BE2C (cell line): ENCODE results near the gene TRIM37.

Experiments used
- DNase-seq: peaks from one replicate; pipeline ENCODE4 v3.0.0-alpha.2; 2020
- H3K27me3 ChIP-seq: fragments of 250-450 bp; sonication (Bioruptor Pico); 2 replicates; pipeline ENCODE4 v1.5.1; 2020; ENCODE audit warnings: mild to moderate bottlenecking
- H3K36me3 ChIP-seq: fragments of 250-450 bp; sonication (Bioruptor Pico); 2 replicates; pipeline ENCODE4 v1.5.1; 2020; ENCODE audit warnings: mild to moderate bottlenecking
- H3K4me1 ChIP-seq: fragments of 250-450 bp; sonication (Bioruptor Pico); 2 replicates; pipeline ENCODE4 v1.5.1; 2020
- H3K4me3 ChIP-seq: 2 replicates; pipeline ENCODE4 v1.5.1; 2011; ENCODE audit warnings: low read depth, low read length
- H3K9me3 ChIP-seq: fragments of 250-450 bp; sonication (Bioruptor Pico); 2 replicates; pipeline ENCODE4 v1.5.1; 2020
- CTCF ChIP-seq: IDR thresholded peaks from 2 replicates; pipeline ENCODE4 v1.5.1; 2012; ENCODE audit warnings: mild to moderate bottlenecking, low read depth, low read length

TRIM37 gene

GRCh38 chr17:59062509-59062908 lies 44.2 kb downstream of the TRIM37 start:
- no peak for TF ChIP-seq CTCF
- Histone ChIP-seq H3K4me3 (no peak overlapping the region), H3K27me3 (no peaks in the 10 kb centered on the region), H3K4me1 (no peaks in the 10 kb centered on the region), H3K36me3 (peaks cover 13% of the 10 kb centered on the region), H3K9me3 (no peaks in the 10 kb centered on the region)
- DNase-seq: no peak

- Histone ChIP-seq H3K4me1 (no peaks in the 10 kb centered on the region; the same call in none of the 2 replicates), H3K36me3 (peaks cover 38% of the 10 kb centered on the region), H3K4me3 (no peak overlapping the region), H3K27me3 (no peaks in the 10 kb centered on the region), H3K9me3 (no peaks in the 10 kb centered on the region)
- DNase-seq: no peak
- no peak for TF ChIP-seq CTCF
Observed at GRCh38 chr17:59056857-59057256, 49.8 kb downstream of the TRIM37 start.

DNA sequence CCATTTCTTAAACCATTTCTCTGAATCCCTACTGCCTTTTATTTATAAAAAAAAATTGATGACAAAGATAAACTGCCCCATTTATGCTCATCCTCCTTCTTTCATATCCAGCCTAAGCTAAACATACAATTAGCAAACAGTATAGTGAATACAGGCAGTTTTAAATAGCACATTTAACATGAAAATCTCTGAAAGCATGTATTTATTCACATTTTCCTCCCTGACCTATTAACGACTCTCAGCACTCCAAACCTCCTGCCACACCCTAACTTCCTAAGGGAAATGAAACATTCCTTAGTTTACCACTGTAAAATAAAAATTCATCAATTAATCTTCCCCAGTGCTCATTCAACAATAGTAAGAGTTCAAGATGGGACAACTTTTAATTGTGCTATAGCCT lies 56.9 kb downstream of the TRIM37 start:
- Histone ChIP-seq H3K4me1 (no peaks in the 10 kb centered on the region; the same call in none of the 2 replicates), H3K27me3 (no peaks in the 10 kb centered on the region), H3K4me3 (no peak overlapping the region), H3K9me3 (no peaks in the 10 kb centered on the region), H3K36me3 (peaks cover 45% of the 10 kb centered on the region)
- no peak for DNase-seq
- no peak for TF ChIP-seq CTCF

- Histone ChIP-seq H3K36me3 (peaks cover 42% of the 10 kb centered on the region), H3K9me3 (no peaks in the 10 kb centered on the region), H3K27me3 (no peaks in the 10 kb centered on the region), H3K4me1 (no peaks in the 10 kb centered on the region), H3K4me3 (no peak overlapping the region)
- no peak for DNase-seq
- no peak for TF ChIP-seq CTCF
Observed at GRCh38 chr17:59047616-59048015, 59.1 kb downstream of the TRIM37 start.

DNA sequence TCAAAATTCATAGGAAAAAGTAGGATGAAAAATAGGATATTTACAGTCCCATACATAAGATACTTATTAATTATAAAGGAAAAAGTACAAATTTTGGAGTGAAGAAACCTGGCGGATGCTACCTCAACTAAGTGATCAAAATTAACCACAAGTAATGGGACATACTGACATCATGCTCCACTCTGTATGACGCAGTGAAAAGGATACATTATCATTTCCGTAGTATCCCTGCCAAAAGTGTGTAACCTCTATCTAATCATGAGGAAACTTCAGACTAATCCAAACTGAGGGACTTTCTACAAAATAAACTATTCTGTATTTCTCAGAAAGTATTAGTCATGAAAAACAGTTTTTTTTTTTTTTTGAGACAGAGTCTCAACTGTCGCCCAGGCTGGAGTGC lies 60.5 kb downstream of the TRIM37 start:
- DNase-seq: no peak
- TF ChIP-seq CTCF: no peak
- H3K27me3 ChIP-seq: no peaks in the 10 kb centered on the region
- no peaks in the 10 kb centered on the region for H3K9me3 ChIP-seq
- peaks cover 50% of the 10 kb centered on the region for H3K36me3 ChIP-seq
- H3K4me1 ChIP-seq: no peaks in the 10 kb centered on the region
- no peak overlapping the region for H3K4me3 ChIP-seq

- Histone ChIP-seq H3K9me3 (no peaks in the 10 kb centered on the region), H3K36me3 (peaks cover 52% of the 10 kb centered on the region), H3K4me3 (no peak overlapping the region), H3K4me1 (no peaks in the 10 kb centered on the region), H3K27me3 (no peaks in the 10 kb centered on the region)
- no peak for DNase-seq
- no peak for TF ChIP-seq CTCF
Observed at GRCh38 chr17:59038734-59039133, 67.9 kb downstream of the TRIM37 start.
